ENCODE data around the gene C10orf90.

- TF ChIP-seq, protein P1, sequence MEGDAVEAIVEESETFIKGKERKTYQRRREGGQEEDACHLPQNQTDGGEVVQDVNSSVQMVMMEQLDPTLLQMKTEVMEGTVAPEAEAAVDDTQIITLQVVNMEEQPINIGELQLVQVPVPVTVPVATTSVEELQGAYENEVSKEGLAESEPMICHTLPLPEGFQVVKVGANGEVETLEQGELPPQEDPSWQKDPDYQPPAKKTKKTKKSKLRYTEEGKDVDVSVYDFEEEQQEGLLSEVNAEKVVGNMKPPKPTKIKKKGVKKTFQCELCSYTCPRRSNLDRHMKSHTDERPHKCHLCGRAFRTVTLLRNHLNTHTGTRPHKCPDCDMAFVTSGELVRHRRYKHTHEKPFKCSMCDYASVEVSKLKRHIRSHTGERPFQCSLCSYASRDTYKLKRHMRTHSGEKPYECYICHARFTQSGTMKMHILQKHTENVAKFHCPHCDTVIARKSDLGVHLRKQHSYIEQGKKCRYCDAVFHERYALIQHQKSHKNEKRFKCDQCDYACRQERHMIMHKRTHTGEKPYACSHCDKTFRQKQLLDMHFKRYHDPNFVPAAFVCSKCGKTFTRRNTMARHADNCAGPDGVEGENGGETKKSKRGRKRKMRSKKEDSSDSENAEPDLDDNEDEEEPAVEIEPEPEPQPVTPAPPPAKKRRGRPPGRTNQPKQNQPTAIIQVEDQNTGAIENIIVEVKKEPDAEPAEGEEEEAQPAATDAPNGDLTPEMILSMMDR (IDR thresholded peaks at IDR 0.05) = no peak
- TF ChIP-seq POLR2AphosphoS5 (IDR thresholded peaks at IDR 0.05) = no peak
- TF ChIP-seq POLR2A (IDR thresholded peaks at IDR 0.05; ENCODE audit: low read depth) = no peak
Observed at GRCh38 chr10:126689461-126689994, 19.0 kb upstream of the C10orf90 start.
